Measurements from ENCODE around the gene LAMA2.

The LAMA2 gene

DNA sequence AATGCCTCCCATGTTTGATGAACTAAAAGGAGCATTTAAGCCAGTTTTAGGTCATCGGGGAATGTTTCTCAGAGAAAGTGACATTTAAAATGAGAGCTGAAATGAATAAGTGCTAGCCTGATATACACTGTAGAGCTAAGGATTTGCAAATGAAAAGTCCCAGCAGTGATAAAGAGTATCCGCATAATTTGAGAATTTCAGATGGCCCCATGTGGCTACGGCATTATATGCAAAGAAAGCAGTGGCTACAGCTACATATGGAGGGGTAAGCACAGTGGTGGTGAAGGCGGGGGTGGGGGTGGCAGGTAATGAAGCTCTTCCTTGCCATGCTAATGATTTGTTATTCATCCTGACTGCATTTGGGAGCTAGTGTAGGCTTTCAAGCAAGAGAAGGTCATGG is 455.7 kb downstream of the LAMA2 start:
- Histone ChIP-seq H3K27ac (ENCODE audit: low read length) (no peak overlapping the region), H3K4me2 (ENCODE audit: low read depth, low read length) (no peak overlapping the region), H2AFZ (ENCODE audit: low read length) (no peak overlapping the region), H3K9ac (ENCODE audit: low read length) (no peak overlapping the region), H3K79me2 (ENCODE audit: low read length) (no peaks in the 10 kb centered on the region), H4K20me1 (ENCODE audit: insufficient read depth, low read length) (no peaks in the 10 kb centered on the region), H3K27me3 (replicated peaks; ENCODE audit: insufficient read depth, low read length) (no peaks in the 10 kb centered on the region), H3K36me3 (replicated peaks; ENCODE audit: insufficient read depth, low read length) (no peaks in the 10 kb centered on the region), H3F3A (ENCODE audit: insufficient read depth, low read length) (no peaks in the 10 kb centered on the region), H3K9me3 (replicated peaks; ENCODE audit: insufficient read depth, low read length) (no peaks in the 10 kb centered on the region), H3K4me3 (ENCODE audit: low read length) (no peak overlapping the region), H3K9me2 (replicated peaks; ENCODE audit: insufficient read depth, low read length) (no peaks in the 10 kb centered on the region), H3K4me1 (ENCODE audit: low read length) (no peaks in the 10 kb centered on the region)
- TF ChIP-seq EZH2 (optimal IDR thresholded peaks at IDR 0.05; ENCODE audit: low read depth, low read length) (no peak), EZH2phosphoT487 (IDR thresholded peaks at IDR 0.05; ENCODE audit: low read length) (no peak)
- TF ChIP-seq, protein P1, sequence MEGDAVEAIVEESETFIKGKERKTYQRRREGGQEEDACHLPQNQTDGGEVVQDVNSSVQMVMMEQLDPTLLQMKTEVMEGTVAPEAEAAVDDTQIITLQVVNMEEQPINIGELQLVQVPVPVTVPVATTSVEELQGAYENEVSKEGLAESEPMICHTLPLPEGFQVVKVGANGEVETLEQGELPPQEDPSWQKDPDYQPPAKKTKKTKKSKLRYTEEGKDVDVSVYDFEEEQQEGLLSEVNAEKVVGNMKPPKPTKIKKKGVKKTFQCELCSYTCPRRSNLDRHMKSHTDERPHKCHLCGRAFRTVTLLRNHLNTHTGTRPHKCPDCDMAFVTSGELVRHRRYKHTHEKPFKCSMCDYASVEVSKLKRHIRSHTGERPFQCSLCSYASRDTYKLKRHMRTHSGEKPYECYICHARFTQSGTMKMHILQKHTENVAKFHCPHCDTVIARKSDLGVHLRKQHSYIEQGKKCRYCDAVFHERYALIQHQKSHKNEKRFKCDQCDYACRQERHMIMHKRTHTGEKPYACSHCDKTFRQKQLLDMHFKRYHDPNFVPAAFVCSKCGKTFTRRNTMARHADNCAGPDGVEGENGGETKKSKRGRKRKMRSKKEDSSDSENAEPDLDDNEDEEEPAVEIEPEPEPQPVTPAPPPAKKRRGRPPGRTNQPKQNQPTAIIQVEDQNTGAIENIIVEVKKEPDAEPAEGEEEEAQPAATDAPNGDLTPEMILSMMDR (IDR thresholded peaks at IDR 0.05; ENCODE audit: low read length), result no peak
- no peak for DNase-seq

GRCh38 chr6:129340983-129341382 is 458.0 kb downstream of the LAMA2 start:
- no peak for TF ChIP-seq EZH2phosphoT487 (IDR thresholded peaks at IDR 0.05; ENCODE audit: low read length)
- TF ChIP-seq, protein P1 (IDR thresholded peaks at IDR 0.05; ENCODE audit: low read length), result no peak
- no peak for TF ChIP-seq EZH2 (optimal IDR thresholded peaks at IDR 0.05; ENCODE audit: low read depth, low read length)
- Histone ChIP-seq H3F3A (ENCODE audit: insufficient read depth, low read length) (no peaks in the 10 kb centered on the region), H3K9me3 (replicated peaks; ENCODE audit: insufficient read depth, low read length) (no peaks in the 10 kb centered on the region), H3K4me1 (ENCODE audit: low read length) (no peaks in the 10 kb centered on the region), H4K20me1 (ENCODE audit: insufficient read depth, low read length) (no peaks in the 10 kb centered on the region), H3K36me3 (replicated peaks; ENCODE audit: insufficient read depth, low read length) (no peaks in the 10 kb centered on the region), H3K4me3 (ENCODE audit: low read length) (no peak overlapping the region), H3K4me2 (ENCODE audit: low read depth, low read length) (no peak overlapping the region), H3K9me2 (replicated peaks; ENCODE audit: insufficient read depth, low read length) (no peaks in the 10 kb centered on the region), H3K79me2 (ENCODE audit: low read length) (no peaks in the 10 kb centered on the region), H2AFZ (ENCODE audit: low read length) (no peak overlapping the region), H3K27me3 (replicated peaks; ENCODE audit: insufficient read depth, low read length) (no peaks in the 10 kb centered on the region), H3K9ac (ENCODE audit: low read length) (no peak overlapping the region), H3K27ac (ENCODE audit: low read length) (no peak overlapping the region)
- DNase-seq, result no peak

DNA sequence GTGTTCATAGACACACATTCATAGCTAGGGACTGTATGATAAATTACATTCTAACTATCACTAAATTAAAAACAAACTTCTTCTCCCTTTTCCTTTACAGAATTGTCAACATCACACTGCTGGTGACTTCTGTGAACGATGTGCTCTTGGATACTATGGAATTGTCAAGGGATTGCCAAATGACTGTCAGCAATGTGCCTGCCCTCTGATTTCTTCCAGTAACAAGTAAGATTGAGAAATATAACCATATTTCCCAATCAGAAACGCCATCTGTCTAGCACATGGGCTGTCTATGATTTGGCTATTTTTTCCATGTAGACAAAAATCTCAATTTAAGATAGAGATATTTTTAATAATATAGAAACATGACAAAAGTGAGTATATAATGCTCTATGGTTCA is 459.3 kb downstream of the LAMA2 start:
- H3F3A ChIP-seq (ENCODE audit: insufficient read depth, low read length), result no peaks in the 10 kb centered on the region
- no peak overlapping the region for H3K27ac ChIP-seq (ENCODE audit: low read length)
- H3K4me3 ChIP-seq (ENCODE audit: low read length), result no peak overlapping the region
- H3K9me3 ChIP-seq (replicated peaks; ENCODE audit: insufficient read depth, low read length), result no peaks in the 10 kb centered on the region
- no peak for TF ChIP-seq EZH2phosphoT487 (IDR thresholded peaks at IDR 0.05; ENCODE audit: low read length)
- TF ChIP-seq, protein P1 (IDR thresholded peaks at IDR 0.05; ENCODE audit: low read length), result no peak
- TF ChIP-seq EZH2 (optimal IDR thresholded peaks at IDR 0.05; ENCODE audit: low read depth, low read length), result no peak
- H3K9ac ChIP-seq (ENCODE audit: low read length), result no peak overlapping the region
- H3K4me1 ChIP-seq (ENCODE audit: low read length), result no peaks in the 10 kb centered on the region
- no peaks in the 10 kb centered on the region for H3K27me3 ChIP-seq (replicated peaks; ENCODE audit: insufficient read depth, low read length)
- no peak overlapping the region for H3K4me2 ChIP-seq (ENCODE audit: low read depth, low read length)
- no peaks in the 10 kb centered on the region for H4K20me1 ChIP-seq (ENCODE audit: insufficient read depth, low read length)
- H2AFZ ChIP-seq (ENCODE audit: low read length), result no peak overlapping the region
- no peaks in the 10 kb centered on the region for H3K79me2 ChIP-seq (ENCODE audit: low read length)
- DNase-seq, result no peak
- H3K9me2 ChIP-seq (replicated peaks; ENCODE audit: insufficient read depth, low read length), result no peaks in the 10 kb centered on the region
- H3K36me3 ChIP-seq (replicated peaks; ENCODE audit: insufficient read depth, low read length), result no peaks in the 10 kb centered on the region
